ENCODE measurements around the gene SYNGAP1. TPM values are rescaled to one million over a fixed set of nuclear protein-coding genes. Genes with fewer than 3 reads are reported as not detected.

SYNGAP1 gene
- total RNA-seq, 2 experiments from 2014 or later, result 24.1 to 39.8 TPM

GRCh38 chr6:33418690-33419291 is 1.1 kb upstream of the SYNGAP1 start:
- H3K27ac Mint-ChIP-seq, result peak overlapping the region; percentile 99
- peaks cover 56% of the 10 kb centered on the region for H3K4me1 Mint-ChIP-seq
- CTCF ChIA-PET, result interaction anchor here (0.9 to 3.3 kb wide), 4 partner anchors 11 to 161 kb away, joined by 3 to 27 read pairs (median 8); partner anchors contain the start of gene BAK1
- H3K27me3 Mint-ChIP-seq, result peaks cover 15% of the 10 kb centered on the region
- no peaks in the 10 kb centered on the region for H3K9me3 Mint-ChIP-seq (ENCODE audit: low read depth)
- H3K36me3 Mint-ChIP-seq, result peaks cover 18% of the 10 kb centered on the region
- DNase-seq (peak; percentile 77), ATAC-seq (no peak)
- peak overlapping the region; percentile 97 for H3K4me3 Mint-ChIP-seq

- peak overlapping the region; percentile 21 for H3K27ac Mint-ChIP-seq
- CTCF ChIA-PET, result no interaction called here
These were observed 852 bp downstream of the SYNGAP1 start for GRCh38 chr6:33420491-33421343.

GRCh38 chr6:33421344-33421643 is 1.4 kb downstream of the SYNGAP1 start:
- Mint-ChIP-seq H3K4me3 (no peak overlapping the region), H3K36me3 (peaks cover 7% of the 10 kb centered on the region), H3K4me1 (peaks cover 53% of the 10 kb centered on the region), H3K27ac (no peak overlapping the region), H3K9me3 (ENCODE audit: low read depth) (no peaks in the 10 kb centered on the region), H3K27me3 (peaks cover 15% of the 10 kb centered on the region)
- no peak for DNase-seq
- CTCF ChIA-PET, result no interaction called here
- ATAC-seq, result no peak

More at GRCh38 chr6:33420491-33421343, 852 bp downstream of the SYNGAP1 start:
- DNase-seq (no peak), ATAC-seq (no peak)
- peaks cover 56% of the 10 kb centered on the region for H3K4me1 Mint-ChIP-seq
- H3K9me3 Mint-ChIP-seq (ENCODE audit: low read depth), result no peaks in the 10 kb centered on the region
- peaks cover 15% of the 10 kb centered on the region for H3K27me3 Mint-ChIP-seq
- H3K4me3 Mint-ChIP-seq, result no peak overlapping the region
- peaks cover 8% of the 10 kb centered on the region for H3K36me3 Mint-ChIP-seq

- Mint-ChIP-seq H3K9me3 (ENCODE audit: low read depth) (no peaks in the 10 kb centered on the region), H3K4me1 (peaks cover 54% of the 10 kb centered on the region), H3K27ac (peak overlapping the region; percentile 86), H3K27me3 (peaks cover 15% of the 10 kb centered on the region), H3K36me3 (peaks cover 2% of the 10 kb centered on the region), H3K4me3 (peak overlapping the region; percentile 84)
- ATAC-seq (no peak), DNase-seq (no peak)
- CTCF ChIA-PET, result no interaction called here
These were observed 3.9 kb downstream of the SYNGAP1 start for GRCh38 chr6:33423777-33424176.

GRCh38 chr6:33424855-33425667 is 5.2 kb downstream of the SYNGAP1 start:
- CTCF ChIA-PET, result interaction anchor here (0.8 to 2.3 kb wide), 16 partner anchors 12 to 196 kb away, joined by 3 to 18 read pairs (median 4); partner anchors contain the start of genes BAK1, ITPR3, TAPBP and ZBTB9
- Mint-ChIP-seq H3K27ac (peak overlapping the region; percentile 86), H3K4me1 (peaks cover 55% of the 10 kb centered on the region), H3K27me3 (peaks cover 15% of the 10 kb centered on the region), H3K9me3 (ENCODE audit: low read depth) (no peaks in the 10 kb centered on the region), H3K4me3 (peak overlapping the region; percentile 84), H3K36me3 (peaks cover 2% of the 10 kb centered on the region)
- ATAC-seq (no peak), DNase-seq (no peak)

- Mint-ChIP-seq H3K27ac (peak overlapping the region; percentile 86), H3K4me3 (peak overlapping the region; percentile 84), H3K4me1 (peaks cover 64% of the 10 kb centered on the region), H3K36me3 (peaks cover 2% of the 10 kb centered on the region), H3K9me3 (ENCODE audit: low read depth) (no peaks in the 10 kb centered on the region), H3K27me3 (peaks cover 15% of the 10 kb centered on the region)
- DNase-seq (peak; percentile 90), ATAC-seq (peak; percentile 69)
- CTCF ChIA-PET, result interaction anchor here (0.6 to 2.3 kb wide), 24 partner anchors 9 to 195 kb away, joined by 3 to 18 read pairs (median 4); partner anchors contain the start of genes B3GALT4, BAK1, ITPR3 and TAPBP
These were observed 6.1 kb downstream of the SYNGAP1 start for GRCh38 chr6:33425668-33426577.

- Mint-ChIP-seq H3K27me3 (peaks cover 7% of the 10 kb centered on the region), H3K4me3 (peak overlapping the region; percentile 84), H3K4me1 (peaks cover 64% of the 10 kb centered on the region), H3K27ac (peak overlapping the region; percentile 86), H3K9me3 (ENCODE audit: low read depth) (no peaks in the 10 kb centered on the region), H3K36me3 (peaks cover 2% of the 10 kb centered on the region)
- CTCF ChIA-PET, result interaction anchor here (0.6 to 2.3 kb wide), 20 partner anchors 10 to 194 kb away, joined by 3 to 18 read pairs (median 4); partner anchors contain the start of genes B3GALT4, BAK1, ITPR3 and TAPBP
- ATAC-seq (peak; percentile 4), DNase-seq (peak; percentile 47)
These were observed 7.0 kb downstream of the SYNGAP1 start for GRCh38 chr6:33426590-33427511.

GRCh38 chr6:33427585-33428223 is 7.8 kb downstream of the SYNGAP1 start:
- no peaks in the 10 kb centered on the region for H3K9me3 Mint-ChIP-seq (ENCODE audit: low read depth)
- CTCF ChIA-PET, result no interaction called here
- peaks cover 2% of the 10 kb centered on the region for H3K36me3 Mint-ChIP-seq
- DNase-seq (peak; percentile 73), ATAC-seq (peak; percentile 5)
- peak overlapping the region; percentile 86 for H3K27ac Mint-ChIP-seq
- H3K4me3 Mint-ChIP-seq, result peak overlapping the region; percentile 84
- no peaks in the 10 kb centered on the region for H3K27me3 Mint-ChIP-seq
- peaks cover 71% of the 10 kb centered on the region for H3K4me1 Mint-ChIP-seq

- H3K9me3 Mint-ChIP-seq (ENCODE audit: low read depth), result no peaks in the 10 kb centered on the region
- ATAC-seq (peak; percentile 17), DNase-seq (peak; percentile 66)
- peak overlapping the region; percentile 83 for H3K27ac Mint-ChIP-seq
- peaks cover 76% of the 10 kb centered on the region for H3K4me1 Mint-ChIP-seq
- H3K36me3 Mint-ChIP-seq, result peaks cover 2% of the 10 kb centered on the region
- H3K4me3 Mint-ChIP-seq, result peak overlapping the region; percentile 79
- CTCF ChIA-PET, result interaction anchor here (0.7 to 3.5 kb wide), 4 partner anchors 10 to 38 kb away, joined by 3 to 27 read pairs (median 6); partner anchors contain the start of genes CUTA, KIFC1, SYNGAP1 and ZBTB9
- H3K27me3 Mint-ChIP-seq, result no peaks in the 10 kb centered on the region
These were observed 8.5 kb downstream of the SYNGAP1 start for GRCh38 chr6:33428224-33428965.

GRCh38 chr6:33428966-33429749 is 9.3 kb downstream of the SYNGAP1 start:
- peaks cover 73% of the 10 kb centered on the region for H3K4me1 Mint-ChIP-seq
- no peaks in the 10 kb centered on the region for H3K27me3 Mint-ChIP-seq
- peak overlapping the region; percentile 79 for H3K4me3 Mint-ChIP-seq
- H3K9me3 Mint-ChIP-seq (ENCODE audit: low read depth), result no peaks in the 10 kb centered on the region
- no peaks in the 10 kb centered on the region for H3K36me3 Mint-ChIP-seq
- peak overlapping the region; percentile 83 for H3K27ac Mint-ChIP-seq
- no peak for DNase-seq
- no peak for ATAC-seq
- CTCF ChIA-PET, result interaction anchor here (0.7 to 3.5 kb wide), 5 partner anchors 11 to 156 kb away, joined by 3 to 27 read pairs (median 5); partner anchors contain the start of genes CUTA, KIFC1, SYNGAP1 and ZBTB9

Measured in activated CD8-positive, alpha-beta memory T cell treated with anti-CD3 and anti-CD28 coated beads, Interleukin-2, amount 10 ng/mL, durations not matched to agents 7 days and 5 days (primary cell).